ENCODE measurements around the gene CDC16. TPM values are rescaled to one million over a fixed set of nuclear protein-coding genes. Genes with fewer than 3 reads are reported as not detected.

CDC16 gene
- total and polyA plus RNA-seq, 2 of the 13 experiments (the other 11 are each of a cell fraction or from before 2014, with no cell fraction given): 24.2 to 60.9 TPM

GRCh38 chr13:114234645-114235421 is at the start of gene CDC16 (continued):
- TF ChIP-seq ZNF639 (CRISPR knock-in tag; conservative IDR thresholded peaks at IDR 0.05) (peak; percentile 64; the same call in 1 of the 2 replicates), ZBTB33 (CRISPR knock-in tag; IDR thresholded peaks at IDR 0.05) (0 out of 2 replicates have a peak, but pooled peaks have one; percentile 54), ZNF704 (CRISPR knock-in tag; IDR thresholded peaks at IDR 0.05; ENCODE audit: borderline replicate concordance) (peak; percentile 81; the same call in 1 of the 2 replicates), CSRNP2 (CRISPR knock-in tag; conservative IDR thresholded peaks at IDR 0.05; ENCODE audit: low read depth) (no peak), HOXA7 (CRISPR knock-in tag; IDR thresholded peaks at IDR 0.05) (no peak), ZNF660 (CRISPR knock-in tag; IDR thresholded peaks at IDR 0.05; ENCODE audit: borderline replicate concordance, low read depth) (no peak), TFE3 (CRISPR knock-in tag; IDR thresholded peaks at IDR 0.05) (peak; percentile 72; the same call in 1 of the 2 replicates), ZNF264 (CRISPR knock-in tag; IDR thresholded peaks at IDR 0.05) (peak; percentile 89), MAX (IDR thresholded peaks at IDR 0.05) (peak; percentile 100), MTF2 (CRISPR knock-in tag; IDR thresholded peaks at IDR 0.05; ENCODE audit: borderline replicate concordance) (no peak), THAP8 (CRISPR knock-in tag; IDR thresholded peaks at IDR 0.05; ENCODE audit: borderline replicate concordance) (no peak; the same call in 1 of the 2 replicates), ZNF331 (CRISPR knock-in tag; IDR thresholded peaks at IDR 0.05) (peak; percentile 82), ETV6 (CRISPR knock-in tag; conservative IDR thresholded peaks at IDR 0.05) (peak; percentile 76), STAT5B (CRISPR knock-in tag; IDR thresholded peaks at IDR 0.05) (peak; percentile 67; the same call in 1 of the 2 replicates), TEF (CRISPR knock-in tag; IDR thresholded peaks at IDR 0.05) (peak; percentile 42; the same call in 1 of the 2 replicates), TERF1 (CRISPR knock-in tag; IDR thresholded peaks at IDR 0.05) (peak; percentile 97)
